Measurements from ENCODE around the gene TLR6.

DNA sequence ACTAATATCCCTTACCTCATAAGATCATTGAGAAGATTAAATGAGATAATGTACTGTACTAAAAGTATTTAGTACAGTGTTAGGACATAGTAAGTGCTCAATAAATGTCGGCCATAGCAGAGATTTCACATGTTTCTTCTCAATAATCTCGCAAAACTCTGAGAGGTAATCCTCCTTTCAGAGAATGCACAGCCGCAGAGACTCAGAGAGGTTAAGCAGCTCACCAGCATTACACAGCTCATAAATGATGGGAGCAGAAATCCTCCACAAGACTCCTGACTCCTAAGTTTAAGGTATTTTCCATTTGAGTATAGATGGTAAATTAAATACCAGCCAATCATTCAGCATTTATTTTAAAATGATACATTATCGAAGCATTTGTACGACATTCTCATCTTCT is 45.6 kb upstream of the TLR6 start:
- TF ChIP-seq YY1 (IDR thresholded peaks at IDR 0.05; ENCODE audit: low read depth, low read length) (no peak), POLR2AphosphoS5 (IDR thresholded peaks at IDR 0.05; ENCODE audit: low read depth, low read length) (no peak), EP300 (IDR thresholded peaks at IDR 0.05; ENCODE audit: borderline replicate concordance in 1 of 2, low read depth in 2 of 2, low read length in 2 of 2) (no peak), HDAC2 (IDR thresholded peaks at IDR 0.05; ENCODE audit: borderline replicate concordance in 1 of 2, low read depth in 2 of 2, low read length in 2 of 2) (no peak), KDM5A (IDR thresholded peaks at IDR 0.05; ENCODE audit: low read length) (no peak), KDM1A (IDR thresholded peaks at IDR 0.05; ENCODE audit: borderline replicate concordance, low read length) (no peak), ZNF274 (IDR thresholded peaks at IDR 0.05; ENCODE audit: borderline replicate concordance, extremely low read depth, low read length) (no peak), EZH2 (IDR thresholded peaks at IDR 0.05; ENCODE audit: low read depth, low read length, severe bottlenecking) (no peak), POLR2A (IDR thresholded peaks at IDR 0.05; ENCODE audit: control extremely low read depth in 1 of 2, low read depth in 2 of 2, low read length in 2 of 2) (no peak)
- TF ChIP-seq, protein P1, sequence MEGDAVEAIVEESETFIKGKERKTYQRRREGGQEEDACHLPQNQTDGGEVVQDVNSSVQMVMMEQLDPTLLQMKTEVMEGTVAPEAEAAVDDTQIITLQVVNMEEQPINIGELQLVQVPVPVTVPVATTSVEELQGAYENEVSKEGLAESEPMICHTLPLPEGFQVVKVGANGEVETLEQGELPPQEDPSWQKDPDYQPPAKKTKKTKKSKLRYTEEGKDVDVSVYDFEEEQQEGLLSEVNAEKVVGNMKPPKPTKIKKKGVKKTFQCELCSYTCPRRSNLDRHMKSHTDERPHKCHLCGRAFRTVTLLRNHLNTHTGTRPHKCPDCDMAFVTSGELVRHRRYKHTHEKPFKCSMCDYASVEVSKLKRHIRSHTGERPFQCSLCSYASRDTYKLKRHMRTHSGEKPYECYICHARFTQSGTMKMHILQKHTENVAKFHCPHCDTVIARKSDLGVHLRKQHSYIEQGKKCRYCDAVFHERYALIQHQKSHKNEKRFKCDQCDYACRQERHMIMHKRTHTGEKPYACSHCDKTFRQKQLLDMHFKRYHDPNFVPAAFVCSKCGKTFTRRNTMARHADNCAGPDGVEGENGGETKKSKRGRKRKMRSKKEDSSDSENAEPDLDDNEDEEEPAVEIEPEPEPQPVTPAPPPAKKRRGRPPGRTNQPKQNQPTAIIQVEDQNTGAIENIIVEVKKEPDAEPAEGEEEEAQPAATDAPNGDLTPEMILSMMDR (IDR thresholded peaks at IDR 0.05; ENCODE audit: control extremely low read depth in 1 of 3, insufficient read depth in 1 of 3, low read depth in 1 of 3, low read length in 3 of 3), result no peak
- TF ChIP-seq, protein P2, sequence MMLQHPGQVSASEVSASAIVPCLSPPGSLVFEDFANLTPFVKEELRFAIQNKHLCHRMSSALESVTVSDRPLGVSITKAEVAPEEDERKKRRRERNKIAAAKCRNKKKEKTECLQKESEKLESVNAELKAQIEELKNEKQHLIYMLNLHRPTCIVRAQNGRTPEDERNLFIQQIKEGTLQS (IDR thresholded peaks at IDR 0.05; ENCODE audit: insufficient read depth, low read depth, low read length), result no peak
- TF ChIP-seq, protein P3, sequence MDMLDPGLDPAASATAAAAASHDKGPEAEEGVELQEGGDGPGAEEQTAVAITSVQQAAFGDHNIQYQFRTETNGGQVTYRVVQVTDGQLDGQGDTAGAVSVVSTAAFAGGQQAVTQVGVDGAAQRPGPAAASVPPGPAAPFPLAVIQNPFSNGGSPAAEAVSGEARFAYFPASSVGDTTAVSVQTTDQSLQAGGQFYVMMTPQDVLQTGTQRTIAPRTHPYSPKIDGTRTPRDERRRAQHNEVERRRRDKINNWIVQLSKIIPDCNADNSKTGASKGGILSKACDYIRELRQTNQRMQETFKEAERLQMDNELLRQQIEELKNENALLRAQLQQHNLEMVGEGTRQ (IDR thresholded peaks at IDR 0.05; ENCODE audit: low read length), result no peak
- TF ChIP-seq, protein P4, sequence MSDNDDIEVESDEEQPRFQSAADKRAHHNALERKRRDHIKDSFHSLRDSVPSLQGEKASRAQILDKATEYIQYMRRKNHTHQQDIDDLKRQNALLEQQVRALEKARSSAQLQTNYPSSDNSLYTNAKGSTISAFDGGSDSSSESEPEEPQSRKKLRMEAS (IDR thresholded peaks at IDR 0.05), result no peak
